HG03469 (cell line): ENCODE results near the gene PROZ.
"Not testable (repeated sequence)": the region's sequence is repeated elsewhere in the genome, so short reads cannot be mapped to it uniquely, and the experiment has no call there.

Experiments used
- ATAC-seq: cut with Tn5 transposase; IDR thresholded peaks from one replicate; pipeline ENCODE4 v1.9.1; 2021; ENCODE audit warnings: mild to moderate bottlenecking, moderate library complexity, moderate number of reproducible peaks; ENCODE audit not compliant: unreplicated experiment

The PROZ gene

GRCh38 chr13:113153810-113154748 lies 4.4 kb upstream of the PROZ start:
- ATAC-seq = no peak

- ATAC-seq = no peak
Observed at GRCh38 chr13:113155201-113155600, 3.2 kb upstream of the PROZ start.

GRCh38 chr13:113155982-113156655 lies 2.3 kb upstream of the PROZ start:
- no peak for ATAC-seq

GRCh38 chr13:113157206-113157928 lies 1.1 kb upstream of the PROZ start:
- no peak for ATAC-seq

GRCh38 chr13:113158946-113159345 lies 498 bp downstream of the PROZ start:
- no peak for ATAC-seq

- no peak for ATAC-seq
Observed at GRCh38 chr13:113159701-113160100, 1.3 kb downstream of the PROZ start.

- ATAC-seq = no peak
Observed at GRCh38 chr13:113160983-113161382, 2.5 kb downstream of the PROZ start.

GRCh38 chr13:113161433-113161832 lies 3.0 kb downstream of the PROZ start:
- ATAC-seq = no peak

- ATAC-seq = not testable (repeated sequence)
Observed at GRCh38 chr13:113161975-113162374, 3.5 kb downstream of the PROZ start.

GRCh38 chr13:113162783-113163685 lies 4.6 kb downstream of the PROZ start:
- no peak for ATAC-seq

- no peak for ATAC-seq
Observed at GRCh38 chr13:113164492-113164891, 6.0 kb downstream of the PROZ start.

- ATAC-seq = no peak
Observed at GRCh38 chr13:113166266-113166665, 7.8 kb downstream of the PROZ start.

GRCh38 chr13:113166681-113167080 lies 8.2 kb downstream of the PROZ start:
- no peak for ATAC-seq

- no peak for ATAC-seq
Observed at GRCh38 chr13:113167155-113167554, 8.7 kb downstream of the PROZ start.

GRCh38 chr13:113167575-113167974 lies 9.1 kb downstream of the PROZ start:
- ATAC-seq = no peak

GRCh38 chr13:113168211-113168610 lies 9.8 kb downstream of the PROZ start:
- ATAC-seq = no peak

GRCh38 chr13:113169277-113170272 lies 11.1 kb downstream of the PROZ start:
- no peak for ATAC-seq

GRCh38 chr13:113170511-113170910 lies 12.1 kb downstream of the PROZ start:
- no peak for ATAC-seq
